Fibroblast of gingiva (primary cell): ENCODE measurements around the gene WWOX.

Experiments used
- DNase-seq: peaks from one replicate; pipeline ENCODE4 v3.0.0-alpha.2; 2011; ENCODE audit warnings: low read depth

The WWOX gene

DNA sequence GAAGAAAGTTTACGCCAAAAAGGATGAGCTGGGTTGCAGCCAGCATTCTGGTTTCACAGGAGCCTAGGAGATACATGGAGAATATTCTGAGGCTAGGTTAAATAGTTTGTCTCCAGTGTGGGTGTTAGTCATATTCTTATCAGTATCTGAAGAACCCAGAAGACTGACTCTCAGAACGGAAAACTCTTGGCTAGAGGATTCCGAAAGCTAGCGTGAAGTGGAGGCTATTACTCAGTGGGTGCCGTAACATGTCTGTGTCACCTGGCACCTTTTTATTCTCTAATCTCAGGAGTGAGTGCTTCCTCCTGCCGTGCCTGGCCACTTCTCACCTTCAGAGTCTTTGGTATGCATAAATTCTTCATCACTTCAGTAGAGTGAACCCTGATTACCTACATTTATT, 199.5 kb downstream of the WWOX start:
- no peak for DNase-seq

GRCh38 chr16:78300469-78300868, 201.0 kb downstream of the WWOX start:
- DNase-seq = no peak

DNA sequence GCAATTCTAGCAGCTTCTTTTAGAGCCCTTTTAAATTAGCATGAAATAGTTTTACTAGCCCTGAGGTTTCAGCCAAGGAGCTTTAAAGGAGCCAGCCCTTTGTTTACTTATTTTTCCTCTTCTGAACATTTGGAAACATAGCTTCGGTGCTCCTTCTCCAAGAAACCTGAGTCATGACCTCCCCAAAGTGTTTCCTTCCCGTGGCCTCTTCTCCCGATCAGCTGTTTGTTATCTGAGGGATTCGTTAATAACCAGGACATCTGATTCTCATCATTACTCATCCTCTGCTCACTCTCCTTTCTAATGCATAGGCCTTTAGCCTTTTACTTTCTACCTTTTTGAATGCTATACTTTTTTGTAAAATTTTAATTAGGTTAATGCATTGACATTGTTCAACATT, 204.5 kb downstream of the WWOX start:
- DNase-seq = peak; percentile 23

DNA sequence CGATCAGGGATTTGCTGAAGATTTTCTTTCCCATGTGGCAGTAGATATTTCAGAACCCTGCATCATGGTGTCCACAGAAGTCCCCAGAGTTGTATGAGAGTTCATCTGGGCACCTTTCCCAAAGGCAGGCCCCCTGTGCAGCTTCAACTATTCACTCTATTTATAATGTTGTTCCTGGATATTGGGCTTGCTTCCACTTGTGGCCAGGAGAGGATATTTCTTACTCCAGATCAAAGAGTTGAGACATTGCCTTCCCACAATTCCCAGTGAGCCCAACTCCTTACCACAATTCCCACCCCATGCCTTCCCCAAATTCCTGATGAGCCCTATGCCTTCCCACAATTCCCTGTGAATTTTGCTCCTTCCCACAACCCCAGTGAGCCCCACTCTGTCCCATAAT, 206.9 kb downstream of the WWOX start:
- DNase-seq = no peak

- no peak for DNase-seq
Measured at GRCh38 chr16:78307824-78308528, 208.5 kb downstream of the WWOX start.

- DNase-seq = no peak
Measured at GRCh38 chr16:78309763-78310162, 210.3 kb downstream of the WWOX start.

DNA sequence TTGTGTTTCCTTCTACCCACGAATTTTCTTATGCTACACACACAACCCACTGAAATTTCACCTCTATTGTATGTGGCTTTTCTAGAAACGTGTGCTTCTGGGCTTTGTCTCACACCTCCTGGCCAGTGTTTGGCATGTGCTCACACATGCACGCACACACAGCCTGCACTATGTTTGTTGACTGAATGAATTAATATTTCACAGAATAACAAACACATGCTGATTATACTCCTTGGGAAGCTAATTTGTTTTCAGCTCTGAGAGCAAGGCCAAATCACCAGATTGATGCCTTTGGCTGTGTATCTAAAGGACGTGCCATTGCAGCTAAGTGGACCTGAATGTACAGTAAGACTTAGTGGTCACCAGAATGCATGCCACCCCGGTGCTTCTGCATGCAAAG, 210.7 kb downstream of the WWOX start:
- no peak for DNase-seq

GRCh38 chr16:78310990-78311561, 211.6 kb downstream of the WWOX start:
- DNase-seq = no peak

GRCh38 chr16:78311831-78312230, 212.4 kb downstream of the WWOX start:
- DNase-seq = no peak

DNA sequence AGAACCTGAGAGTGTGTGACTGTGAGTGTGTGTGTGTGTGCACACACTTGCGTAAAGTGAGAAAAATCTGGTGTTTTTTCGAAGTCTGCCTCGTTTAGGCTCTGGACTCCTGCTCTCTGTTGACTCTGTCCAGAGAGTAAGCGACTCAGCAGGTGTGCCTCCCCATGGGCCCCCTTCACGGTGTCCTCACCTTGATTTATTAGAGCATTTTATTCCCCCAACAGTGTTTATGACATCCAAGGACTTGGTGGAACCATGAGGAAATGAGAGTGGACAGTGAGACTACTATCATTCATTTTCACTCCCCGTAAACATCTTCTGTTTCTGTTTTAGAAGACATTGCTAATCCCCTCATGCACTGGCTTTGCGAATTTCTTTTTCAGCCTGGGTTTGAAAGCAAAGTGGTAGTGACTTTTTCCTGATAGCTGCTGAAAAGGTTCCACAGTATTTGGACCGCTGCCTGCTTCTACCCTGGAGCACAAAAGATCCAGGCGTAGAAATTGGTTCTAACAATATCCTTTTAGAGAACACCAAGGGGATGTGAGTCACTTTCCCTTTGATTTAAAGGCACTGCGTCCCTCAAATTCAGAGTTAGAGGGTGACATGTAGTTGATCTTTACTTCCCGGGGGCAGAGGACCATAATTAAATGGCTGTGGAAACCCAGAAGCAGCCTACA, 218.2 kb downstream of the WWOX start:
- no peak for DNase-seq

DNA sequence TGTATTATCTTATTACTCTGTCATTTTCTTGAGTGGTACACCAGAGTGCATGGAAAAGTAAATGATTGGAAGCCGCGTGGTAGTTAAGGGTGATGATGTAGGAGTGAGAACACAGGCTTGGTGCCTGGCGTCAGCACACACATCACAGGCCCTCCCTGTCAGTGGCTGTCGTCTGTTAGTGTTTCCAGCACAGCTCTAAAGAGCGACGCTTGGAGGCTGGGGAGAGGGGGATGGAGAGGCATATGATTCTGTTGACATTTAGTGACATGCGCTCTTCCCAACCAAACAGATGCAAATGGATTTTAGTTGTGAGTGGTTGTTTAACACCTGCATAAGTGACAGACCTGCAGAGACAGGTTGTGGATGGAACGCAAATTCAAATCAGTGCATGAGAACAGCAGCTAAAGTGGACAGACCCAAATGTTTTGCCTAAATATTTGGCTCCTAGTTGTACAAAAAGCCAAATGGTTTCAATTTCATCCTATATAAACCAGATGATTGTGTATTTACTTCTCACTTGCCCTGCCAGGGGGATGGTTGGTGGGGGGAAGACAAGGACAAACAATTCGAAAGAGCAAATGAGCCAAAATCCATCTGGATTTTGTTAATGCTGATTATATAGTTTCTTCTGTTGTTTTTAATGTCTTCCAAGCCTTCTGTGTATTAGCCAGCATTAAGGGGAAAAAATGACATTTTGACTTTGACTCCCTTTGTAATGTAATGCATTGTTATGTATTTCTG, 222.3 kb downstream of the WWOX start:
- no peak for DNase-seq

- no peak for DNase-seq
Measured at GRCh38 chr16:78323315-78323714, 223.9 kb downstream of the WWOX start.

- DNase-seq = no peak
Measured at GRCh38 chr16:78324649-78325285, 225.3 kb downstream of the WWOX start.

DNA sequence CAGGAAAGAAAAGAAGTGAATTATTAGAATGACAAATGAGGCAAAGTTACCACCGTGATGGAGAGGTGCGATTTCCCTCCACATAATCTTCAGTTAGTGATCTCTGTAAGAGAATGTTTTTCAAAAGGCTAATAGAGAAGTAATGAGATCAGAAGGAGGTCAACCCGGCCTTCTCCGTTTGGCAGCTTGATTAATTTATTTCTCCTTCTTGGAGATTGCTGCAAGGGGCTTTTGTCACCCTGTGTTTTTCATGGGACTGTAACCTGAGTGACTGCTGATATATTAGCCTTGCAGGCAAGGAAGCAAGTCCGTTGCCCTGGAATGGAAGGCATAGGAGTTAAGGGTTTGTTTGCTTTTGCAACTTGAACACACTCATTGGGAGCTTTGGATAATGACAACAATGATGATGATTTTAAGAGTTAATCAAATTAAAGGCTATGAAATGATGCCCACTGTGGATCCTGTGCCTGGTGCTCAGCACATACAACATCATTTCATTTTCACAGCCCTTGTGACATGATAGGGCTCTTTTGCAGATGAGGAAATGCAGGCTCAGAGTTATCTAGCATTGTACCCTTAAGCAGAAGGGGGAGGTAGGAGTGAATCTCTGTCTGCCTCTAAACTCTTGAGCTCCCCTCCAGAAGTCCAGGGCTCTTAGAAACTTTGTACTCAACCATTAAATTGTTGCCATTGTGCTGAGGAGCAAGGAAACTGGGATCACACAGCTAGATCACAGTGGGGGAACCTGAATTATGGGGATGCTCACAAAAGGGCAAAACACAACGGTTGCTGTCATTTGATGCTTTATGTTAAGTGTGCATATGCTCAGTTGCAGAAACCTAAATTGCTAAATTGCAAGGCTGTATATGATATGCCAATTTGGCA, 226.3 kb downstream of the WWOX start:
- no peak for DNase-seq

DNA sequence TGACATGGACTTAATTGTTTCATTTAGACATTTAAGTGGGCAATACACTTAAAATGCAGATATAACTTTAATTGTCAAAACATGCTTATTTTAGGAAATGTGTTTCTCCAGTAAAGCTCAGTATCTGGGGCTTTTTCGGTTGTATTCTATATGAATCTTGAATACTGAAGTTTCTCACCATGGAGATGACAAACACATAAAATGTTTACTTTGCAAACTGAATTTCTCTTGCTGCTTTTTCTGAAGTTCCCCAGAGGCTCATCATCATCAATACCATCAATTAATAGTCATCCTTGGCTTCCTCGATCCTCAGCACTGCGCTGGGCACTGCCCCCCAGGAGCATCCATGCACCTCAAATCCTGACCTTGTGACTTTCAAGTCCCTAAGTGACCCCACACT, 227.3 kb downstream of the WWOX start:
- DNase-seq = no peak

GRCh38 chr16:78331731-78332130, 232.3 kb downstream of the WWOX start:
- no peak for DNase-seq

DNA sequence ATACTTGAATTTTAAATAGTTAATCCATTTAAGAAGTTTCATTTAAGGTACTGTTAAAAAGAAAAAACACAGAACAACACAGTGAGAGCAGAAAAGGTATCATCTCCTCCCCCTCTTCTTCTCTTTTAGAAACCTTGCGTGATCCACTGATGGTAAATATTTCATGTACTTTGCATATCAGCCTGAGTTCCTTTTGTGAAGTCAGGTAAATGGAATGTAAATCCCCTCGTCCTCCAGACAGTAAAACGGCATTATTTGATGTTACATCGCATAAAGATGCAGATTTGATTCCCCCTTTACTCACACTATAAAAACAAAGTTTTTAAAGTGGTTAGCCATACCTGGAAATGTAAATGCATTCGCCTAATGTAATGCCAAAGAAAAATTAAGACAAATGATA, 234.4 kb downstream of the WWOX start:
- DNase-seq = no peak

- DNase-seq = no peak
Measured at GRCh38 chr16:78340590-78340989, 241.1 kb downstream of the WWOX start.

DNA sequence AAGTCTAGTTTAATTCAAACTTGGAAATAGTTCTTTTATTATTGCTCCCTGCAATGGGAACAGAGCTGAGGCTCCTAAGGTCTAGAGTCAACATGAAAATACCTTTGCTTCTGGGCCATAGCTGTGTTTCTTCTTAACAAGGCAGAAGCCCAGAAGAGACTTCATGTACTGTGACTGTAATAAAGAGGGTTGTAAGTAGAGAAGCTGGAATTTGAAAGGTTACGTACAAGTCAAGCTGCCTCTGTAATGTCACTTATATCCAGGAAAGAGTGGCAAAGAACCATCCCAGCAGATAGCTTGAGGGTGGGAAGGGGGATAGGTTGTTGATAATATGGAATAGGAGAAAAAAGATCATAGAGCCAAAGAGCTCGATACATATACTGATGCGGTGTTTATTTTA, 248.6 kb downstream of the WWOX start:
- DNase-seq = no peak

DNA sequence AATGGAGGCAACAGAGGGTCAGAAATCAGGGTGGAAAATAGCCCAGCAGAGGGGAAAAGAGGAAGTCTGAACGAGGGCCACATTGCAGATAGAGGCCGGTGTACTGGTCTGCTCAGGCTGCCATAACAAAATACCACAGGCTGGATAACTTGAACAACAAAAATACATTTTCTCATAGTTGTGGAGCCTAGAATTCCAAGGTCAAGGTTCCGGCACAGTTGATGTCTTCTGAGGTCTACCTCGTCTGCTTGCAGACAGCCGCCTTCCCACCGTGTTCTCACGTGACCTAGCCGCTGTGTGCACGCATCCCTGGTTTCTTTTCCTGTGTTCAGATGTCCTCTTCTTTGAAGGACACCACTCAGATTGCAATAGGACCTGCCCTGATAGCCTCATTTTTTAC, 249.4 kb downstream of the WWOX start:
- DNase-seq = no peak

DNA sequence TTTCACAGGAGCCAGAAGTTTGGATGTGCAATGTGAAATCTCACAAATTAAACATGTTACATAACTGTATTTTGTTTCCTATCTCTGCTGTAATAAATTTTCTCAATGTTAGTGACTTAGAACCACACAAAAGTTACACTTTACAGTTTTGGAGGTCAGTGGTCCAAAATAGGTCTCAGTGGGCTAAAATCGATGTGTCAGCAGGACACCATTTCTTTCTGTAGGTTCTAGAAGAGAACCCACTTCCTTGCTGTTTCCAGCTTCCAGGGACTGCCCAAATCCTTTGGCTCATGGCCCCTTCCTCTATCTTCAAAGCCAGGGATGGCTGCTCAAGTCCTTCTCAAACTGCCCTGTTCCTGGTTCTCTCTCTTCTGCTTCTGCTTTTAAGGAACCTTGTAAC, 252.7 kb downstream of the WWOX start:
- DNase-seq = no peak
